Measurements from ENCODE around the gene STEAP3. TPM values are rescaled to one million over a fixed set of nuclear protein-coding genes. Genes with fewer than 3 reads are reported as not detected.
A peak's percentile ranks its signal among the peaks of the same experiment; 100 is the strongest.

Gene STEAP3
- total RNA-seq, 2 donors from 2014 or later = 18.9 to 25.4 TPM

GRCh38 chr2:119222863-119223520 is 642 bp upstream of the STEAP3 start:
- Histone ChIP-seq H3K27ac (peak overlapping the region; percentile 54 to 75 (median 64)), H3K4me1 (peaks cover 49% of the 10 kb centered on the region), H3K9me3 (no peaks in the 10 kb centered on the region), H3K4me3 (no peak overlapping the region), H3K36me3 (replicated peaks in 1 of 2; ENCODE audit: insufficient read depth in 1 of 2, low read depth in 2 of 2) (no peaks in the 10 kb centered on the region), H3K27me3 (no peaks in the 10 kb centered on the region)
- DNase-seq (no peak), ATAC-seq (no peak)
- 68 to 92% methylated on average over 17 to 22 of the region's 22 CpGs for WGBS, 2 donors
- intact Hi-C loops (cut with DNase I) = no loop called here
- TF ChIP-seq, protein P1, sequence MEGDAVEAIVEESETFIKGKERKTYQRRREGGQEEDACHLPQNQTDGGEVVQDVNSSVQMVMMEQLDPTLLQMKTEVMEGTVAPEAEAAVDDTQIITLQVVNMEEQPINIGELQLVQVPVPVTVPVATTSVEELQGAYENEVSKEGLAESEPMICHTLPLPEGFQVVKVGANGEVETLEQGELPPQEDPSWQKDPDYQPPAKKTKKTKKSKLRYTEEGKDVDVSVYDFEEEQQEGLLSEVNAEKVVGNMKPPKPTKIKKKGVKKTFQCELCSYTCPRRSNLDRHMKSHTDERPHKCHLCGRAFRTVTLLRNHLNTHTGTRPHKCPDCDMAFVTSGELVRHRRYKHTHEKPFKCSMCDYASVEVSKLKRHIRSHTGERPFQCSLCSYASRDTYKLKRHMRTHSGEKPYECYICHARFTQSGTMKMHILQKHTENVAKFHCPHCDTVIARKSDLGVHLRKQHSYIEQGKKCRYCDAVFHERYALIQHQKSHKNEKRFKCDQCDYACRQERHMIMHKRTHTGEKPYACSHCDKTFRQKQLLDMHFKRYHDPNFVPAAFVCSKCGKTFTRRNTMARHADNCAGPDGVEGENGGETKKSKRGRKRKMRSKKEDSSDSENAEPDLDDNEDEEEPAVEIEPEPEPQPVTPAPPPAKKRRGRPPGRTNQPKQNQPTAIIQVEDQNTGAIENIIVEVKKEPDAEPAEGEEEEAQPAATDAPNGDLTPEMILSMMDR (IDR thresholded peaks at IDR 0.05) = no peak
- TF ChIP-seq POLR2A (IDR thresholded peaks at IDR 0.05) = no peak

- Histone ChIP-seq H3K4me1 (peaks cover 33% of the 10 kb centered on the region), H3K9me3 (no peaks in the 10 kb centered on the region), H3K27me3 (no peaks in the 10 kb centered on the region), H3K36me3 (replicated peaks in 1 of 2; ENCODE audit: insufficient read depth in 1 of 2, low read depth in 2 of 2) (no peaks in the 10 kb centered on the region), H3K4me3 (peak overlapping the region; percentile 52 to 55), H3K27ac (peak overlapping the region; percentile 54 to 75 (median 64))
- ATAC-seq (peak; percentile 15), DNase-seq (peak in 1 of 4 donors; percentile 22)
- WGBS, 2 donors = 9 to 25% methylated on average over 8 to 13 of the region's 13 CpGs
- TF ChIP-seq, protein P1 (IDR thresholded peaks at IDR 0.05) = no peak
- no peak for TF ChIP-seq POLR2A (IDR thresholded peaks at IDR 0.05)
- intact Hi-C loops (cut with DNase I) = no loop called here
Measured at GRCh38 chr2:119224391-119225104, 914 bp downstream of the STEAP3 start.

GRCh38 chr2:119225105-119225865 is 1.7 kb downstream of the STEAP3 start:
- DNase-seq = peak; percentile 31 to 69 (median 50)
- WGBS, 2 donors = 38 to 54% methylated on average over 6 to 7 of the region's 7 CpGs
- intact Hi-C loops (cut with DNase I) = no loop called here

GRCh38 chr2:119225926-119226325 is 2.3 kb downstream of the STEAP3 start:
- peak in 1 of 4 donors; percentile 42 for DNase-seq
- peaks cover 33% of the 10 kb centered on the region for H3K4me1 ChIP-seq
- intact Hi-C loops (cut with DNase I) = no loop called here
- no peak overlapping the region for H3K4me3 ChIP-seq
- H3K27me3 ChIP-seq = no peaks in the 10 kb centered on the region
- TF ChIP-seq, protein P1 (IDR thresholded peaks at IDR 0.05) = no peak
- no peak for TF ChIP-seq POLR2A (IDR thresholded peaks at IDR 0.05)
- no peaks in the 10 kb centered on the region for H3K36me3 ChIP-seq (replicated peaks in 1 of 2; ENCODE audit: insufficient read depth in 1 of 2, low read depth in 2 of 2)
- ATAC-seq = no peak
- H3K9me3 ChIP-seq = no peaks in the 10 kb centered on the region
- WGBS, 2 donors = 61 to 75% methylated on average over 4 to 9 of the region's 9 CpGs
- H3K27ac ChIP-seq = peak overlapping the region in 3 of 4 donors; percentile 12 to 61 (median 56)

More at GRCh38 chr2:119225105-119225865, 1.7 kb downstream of the STEAP3 start:
- no peaks in the 10 kb centered on the region for H3K9me3 ChIP-seq
- TF ChIP-seq, protein P1 (IDR thresholded peaks at IDR 0.05) = no peak
- TF ChIP-seq POLR2A (IDR thresholded peaks at IDR 0.05) = no peak
- H3K27me3 ChIP-seq = no peaks in the 10 kb centered on the region
- H3K27ac ChIP-seq = peak overlapping the region; percentile 12 to 61 (median 46)
- H3K4me3 ChIP-seq = no peak overlapping the region
- ATAC-seq = no peak
- H3K36me3 ChIP-seq (replicated peaks in 1 of 2; ENCODE audit: insufficient read depth in 1 of 2, low read depth in 2 of 2) = no peaks in the 10 kb centered on the region
- peaks cover 33% of the 10 kb centered on the region for H3K4me1 ChIP-seq

Data from body of pancreas (tissue), 4 donors.